GM18520 (cell line): ENCODE data around the gene NDUFS8.

ENCODE experiments used
- ATAC-seq: cut with Tn5 transposase; IDR thresholded peaks from one replicate; pipeline ENCODE4 v1.9.1; 2021; ENCODE audit not compliant: unreplicated experiment

Gene NDUFS8

DNA sequence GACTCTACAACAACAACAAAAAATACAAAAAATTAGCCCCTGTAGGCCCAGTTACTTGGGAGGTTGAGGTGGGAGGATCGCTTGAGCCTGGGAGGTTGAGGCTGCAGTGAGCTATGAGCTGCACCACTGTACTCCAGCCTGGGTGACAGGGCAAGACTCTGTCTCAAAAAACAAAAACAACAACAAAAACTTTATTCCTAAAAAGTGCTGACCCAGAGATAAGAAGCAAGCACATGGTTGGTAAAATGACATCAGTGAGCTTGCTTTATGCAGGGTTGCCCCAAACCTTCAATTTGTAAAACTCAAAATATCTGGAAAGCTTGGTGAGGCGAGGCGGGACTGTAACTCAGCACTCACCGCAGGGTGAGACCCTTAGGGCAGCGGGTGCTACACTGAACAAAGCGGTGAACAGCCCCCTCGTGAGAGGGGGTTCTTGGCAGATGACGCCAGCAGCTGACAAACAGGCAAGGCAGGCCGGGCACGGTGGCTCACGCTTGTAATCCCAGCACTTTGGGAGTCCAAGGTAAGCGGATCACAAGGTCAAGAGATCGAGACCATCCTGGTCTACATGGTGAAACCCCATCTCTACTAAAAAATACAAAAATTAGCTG, 4.9 kb downstream of the NDUFS8 start:
- ATAC-seq: no peak

GRCh38 chr11:68036141-68036716, 5.7 kb downstream of the NDUFS8 start:
- no peak for ATAC-seq

DNA sequence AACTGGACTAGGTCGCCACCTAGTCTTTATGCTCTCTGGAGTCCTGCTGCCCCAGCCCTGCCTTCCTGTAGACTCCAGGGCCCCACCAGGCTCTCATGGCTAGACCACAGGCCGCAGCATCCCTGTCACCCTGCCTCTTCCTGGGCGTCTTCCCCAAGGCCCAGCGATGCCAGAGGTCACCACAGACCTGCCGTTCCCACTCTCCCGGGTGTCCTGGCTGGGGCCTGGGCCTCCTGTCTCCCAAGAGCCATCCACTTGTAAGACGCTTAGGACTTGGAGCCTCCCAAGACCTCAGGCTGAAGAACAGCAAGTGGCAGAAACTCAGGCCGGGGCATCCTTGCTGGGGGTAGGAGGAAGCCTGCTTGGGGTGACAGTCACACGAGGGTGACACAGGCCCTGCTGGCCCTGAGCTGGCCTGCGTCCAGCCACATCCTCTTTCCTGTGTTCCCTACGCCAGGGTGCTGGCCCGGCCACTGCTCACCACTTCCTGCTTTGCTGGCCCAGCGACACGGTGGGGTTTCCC, 6.3 kb downstream of the NDUFS8 start:
- no peak for ATAC-seq

GRCh38 chr11:68037411-68038225, 7.1 kb downstream of the NDUFS8 start:
- no peak for ATAC-seq

- ATAC-seq: no peak
Observed at GRCh38 chr11:68038226-68038717, 7.8 kb downstream of the NDUFS8 start.

DNA sequence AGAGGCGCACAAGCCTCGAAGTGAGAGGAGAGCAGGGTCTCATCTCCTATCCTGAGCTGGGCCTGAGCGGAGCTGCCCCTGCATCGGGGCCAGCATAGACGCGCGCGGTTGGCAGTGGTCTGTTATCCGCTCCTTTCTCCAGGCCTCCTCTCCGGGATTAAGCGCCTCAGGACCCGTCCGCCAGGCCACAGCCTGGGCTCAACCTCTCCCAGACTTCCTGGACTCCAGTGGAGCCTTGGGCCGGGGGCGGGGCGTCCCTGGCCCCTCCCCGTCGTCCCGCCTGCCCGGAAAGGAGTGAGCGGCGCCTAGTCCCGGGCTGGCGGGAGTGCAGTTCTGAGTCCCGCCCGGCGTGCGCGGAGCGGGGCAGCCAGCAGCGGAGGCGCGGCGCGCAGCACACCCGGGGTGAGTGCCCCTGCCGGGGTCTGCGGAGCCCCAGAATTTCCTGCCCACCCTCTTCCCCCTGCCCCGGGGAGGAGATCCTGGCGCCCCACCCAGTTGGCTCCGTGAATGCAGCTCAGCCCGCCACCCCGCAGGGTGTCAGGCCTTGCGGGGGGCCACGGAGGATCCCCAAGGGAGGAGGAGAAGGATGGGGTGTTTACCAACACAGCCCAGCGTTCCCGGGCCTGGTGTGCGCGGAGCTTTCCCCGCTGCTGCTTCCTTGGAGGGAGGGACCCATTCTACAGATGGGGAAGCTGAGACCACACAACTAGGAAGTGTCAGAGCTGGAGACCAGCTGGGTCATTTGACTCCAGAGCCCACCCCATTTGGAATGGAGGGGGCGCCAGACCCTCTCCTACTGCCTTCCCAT, 8.4 kb downstream of the NDUFS8 start, which contains the start of gene TCIRG1:
Gene TCIRG1 (plus strand): TSS at position 308 of the 808 bp plus-strand sequence. CDS start 2,247 bp downstream, outside the sequence.
- ATAC-seq: no peak

DNA sequence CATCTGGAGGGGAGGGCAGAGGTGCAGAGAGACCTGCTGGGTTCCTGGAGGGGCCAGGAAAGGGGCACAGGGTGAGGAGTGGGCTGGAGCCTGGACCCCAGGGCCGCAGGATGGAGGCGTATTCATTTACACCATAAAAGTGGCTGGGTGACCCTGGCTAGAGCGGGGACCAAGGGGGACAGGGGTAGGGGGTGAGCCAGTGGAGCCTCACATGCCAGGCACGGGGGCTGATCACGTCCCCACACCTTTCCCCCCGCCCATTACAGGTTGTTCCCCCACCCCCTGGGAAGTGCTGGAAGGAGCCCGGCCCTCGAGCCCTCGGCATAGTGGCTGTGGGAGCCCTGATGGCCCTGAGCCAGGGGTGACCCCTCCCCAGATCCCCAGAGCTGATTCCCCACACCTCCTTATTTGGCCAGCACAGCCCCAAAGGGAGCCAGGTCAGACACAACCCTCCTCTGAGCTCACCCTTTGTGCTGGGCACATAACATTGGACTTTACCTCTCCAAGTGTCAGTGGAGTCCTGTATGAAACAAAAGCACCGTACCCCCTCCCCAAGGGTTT, 9.1 kb downstream of the NDUFS8 start:
- no peak for ATAC-seq

- ATAC-seq: no peak
Observed at GRCh38 chr11:68040101-68040956, 9.8 kb downstream of the NDUFS8 start.

DNA sequence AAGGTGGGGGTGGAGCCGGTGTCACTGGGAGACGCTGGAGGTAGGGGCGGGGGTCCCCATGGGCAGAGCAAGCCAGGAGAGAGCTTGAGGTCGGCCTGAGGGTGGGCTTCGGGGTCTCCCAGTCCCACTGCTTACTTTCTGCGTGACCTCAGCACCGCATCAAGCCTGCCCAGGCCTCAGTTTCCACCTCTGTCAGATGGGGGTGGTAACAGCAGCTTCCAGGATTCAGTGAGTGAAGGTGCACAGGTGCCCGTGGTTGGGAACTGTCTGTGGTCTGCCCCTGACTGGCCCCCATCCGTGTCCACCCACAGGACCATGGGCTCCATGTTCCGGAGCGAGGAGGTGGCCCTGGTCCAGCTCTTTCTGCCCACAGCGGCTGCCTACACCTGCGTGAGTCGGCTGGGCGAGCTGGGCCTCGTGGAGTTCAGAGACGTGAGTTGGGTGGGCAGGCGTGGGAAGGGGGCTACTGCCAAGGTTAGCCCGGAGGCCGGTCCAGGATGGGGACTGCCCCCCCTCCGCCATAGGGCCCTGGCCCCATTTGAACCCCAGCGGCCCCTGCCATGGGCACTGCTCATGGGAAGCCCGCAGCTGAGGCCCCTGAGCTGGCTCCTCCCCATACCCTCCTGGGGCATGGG, 10.6 kb downstream of the NDUFS8 start:
- no peak for ATAC-seq

- ATAC-seq: no peak
Observed at GRCh38 chr11:68041617-68042218, 11.2 kb downstream of the NDUFS8 start.

DNA sequence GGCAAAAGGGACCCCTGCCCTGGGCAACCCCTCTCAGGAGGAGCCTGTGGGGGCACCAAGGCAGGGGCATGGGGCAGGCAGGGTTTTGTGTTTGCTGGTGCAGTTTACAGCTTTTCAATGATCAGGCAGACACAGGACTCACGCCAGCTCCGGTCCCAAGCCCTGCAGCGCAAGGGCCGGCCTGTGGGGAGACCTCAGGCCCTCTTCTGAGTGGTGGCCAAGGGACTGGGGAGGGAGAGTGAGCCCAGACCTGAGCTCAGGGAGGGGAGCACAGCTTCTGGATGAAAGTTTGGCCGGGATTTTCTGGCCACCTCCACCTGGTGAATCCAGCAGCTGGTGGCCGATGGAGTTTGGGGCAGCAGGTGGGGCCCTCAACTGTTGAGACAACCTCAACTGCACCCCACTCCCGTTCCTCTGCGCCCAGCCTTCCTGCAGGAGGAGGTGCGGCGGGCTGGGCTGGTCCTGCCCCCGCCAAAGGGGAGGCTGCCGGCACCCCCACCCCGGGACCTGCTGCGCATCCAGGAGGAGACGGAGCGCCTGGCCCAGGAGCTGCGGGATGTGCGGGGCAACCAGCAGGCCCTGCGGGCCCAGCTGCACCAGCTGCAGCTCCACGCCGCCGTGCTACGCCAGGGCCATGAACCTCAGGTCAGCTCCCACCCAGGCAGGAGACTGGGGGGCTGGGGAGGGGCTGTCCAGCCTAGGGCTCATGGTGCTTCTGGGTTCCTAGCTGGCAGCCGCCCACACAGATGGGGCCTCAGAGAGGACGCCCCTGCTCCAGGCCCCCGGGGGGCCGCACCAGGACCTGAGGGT, 11.9 kb downstream of the NDUFS8 start:
- no peak for ATAC-seq

- no peak for ATAC-seq
Observed at GRCh38 chr11:68043029-68043348, 12.5 kb downstream of the NDUFS8 start.

DNA sequence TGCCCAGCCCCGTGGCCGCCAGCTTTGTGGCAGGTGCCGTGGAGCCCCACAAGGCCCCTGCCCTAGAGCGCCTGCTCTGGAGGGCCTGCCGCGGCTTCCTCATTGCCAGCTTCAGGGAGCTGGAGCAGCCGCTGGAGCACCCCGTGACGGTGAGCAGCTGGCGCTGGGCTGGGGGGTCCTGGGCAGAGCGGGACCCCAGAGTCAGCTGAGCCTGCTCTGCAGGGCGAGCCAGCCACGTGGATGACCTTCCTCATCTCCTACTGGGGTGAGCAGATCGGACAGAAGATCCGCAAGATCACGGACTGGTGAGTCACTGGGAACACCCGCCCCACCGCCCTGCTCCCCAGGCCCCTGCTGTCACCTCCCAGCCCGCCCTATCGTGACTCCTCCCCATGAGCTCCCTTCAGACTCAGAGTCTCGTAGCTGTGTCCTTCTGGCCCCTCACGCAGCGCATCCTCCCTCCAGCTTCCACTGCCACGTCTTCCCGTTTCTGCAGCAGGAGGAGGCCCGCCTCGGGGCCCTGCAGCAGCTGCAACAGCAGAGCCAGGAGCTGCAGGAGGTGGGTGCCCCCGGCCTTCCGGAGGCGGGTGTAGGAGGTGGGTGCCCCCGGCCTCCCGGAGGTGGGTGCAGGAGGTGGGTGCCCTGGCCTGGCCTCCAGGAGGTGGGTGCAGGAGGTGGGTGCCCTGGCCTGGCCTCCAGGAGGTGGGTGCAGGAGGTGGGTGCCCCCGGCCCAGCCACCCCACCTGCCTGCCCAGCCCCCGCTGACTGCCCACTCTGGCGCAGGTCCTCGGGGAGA, 13.1 kb downstream of the NDUFS8 start:
- no peak for ATAC-seq

GRCh38 chr11:68044145-68044813, 13.8 kb downstream of the NDUFS8 start:
- no peak for ATAC-seq

GRCh38 chr11:68044898-68045351, 14.4 kb downstream of the NDUFS8 start:
- no peak for ATAC-seq

DNA sequence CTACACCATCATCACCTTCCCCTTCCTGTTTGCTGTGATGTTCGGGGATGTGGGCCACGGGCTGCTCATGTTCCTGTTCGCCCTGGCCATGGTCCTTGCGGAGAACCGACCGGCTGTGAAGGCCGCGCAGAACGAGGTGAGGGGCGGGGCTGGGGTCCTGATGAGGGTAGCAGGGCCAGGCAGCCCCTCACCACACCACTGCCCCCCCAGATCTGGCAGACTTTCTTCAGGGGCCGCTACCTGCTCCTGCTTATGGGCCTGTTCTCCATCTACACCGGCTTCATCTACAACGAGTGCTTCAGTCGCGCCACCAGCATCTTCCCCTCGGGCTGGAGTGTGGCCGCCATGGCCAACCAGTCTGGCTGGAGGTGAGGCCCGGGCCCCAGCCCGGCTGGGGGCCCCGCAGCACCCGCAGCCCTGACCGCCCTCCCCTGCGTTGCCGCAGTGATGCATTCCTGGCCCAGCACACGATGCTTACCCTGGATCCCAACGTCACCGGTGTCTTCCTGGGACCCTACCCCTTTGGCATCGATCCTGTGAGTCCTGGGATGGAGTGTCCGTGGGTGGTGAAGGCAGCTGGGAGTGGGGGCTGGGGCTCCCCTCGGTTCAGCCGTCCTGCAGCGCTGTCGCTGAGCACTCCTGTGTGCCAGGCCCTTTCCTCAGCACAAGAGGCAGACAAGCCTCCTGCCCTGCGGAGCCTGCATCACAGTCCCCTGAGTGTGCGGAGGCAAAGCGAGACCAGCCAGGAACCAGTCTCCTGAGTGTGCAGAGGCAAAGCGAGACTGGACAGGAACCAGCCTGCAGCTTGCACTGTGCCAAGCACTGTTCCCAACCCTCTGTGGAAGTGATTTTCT, 17.2 kb downstream of the NDUFS8 start:
- no peak for ATAC-seq
